ENCODE measurements around the gene H2AZ2. TPM values are rescaled to one million over a fixed set of nuclear protein-coding genes. Genes with fewer than 3 reads are reported as not detected.
A peak's percentile ranks its signal among the peaks of the same experiment; 100 is the strongest.
"Not testable (repeated sequence)": the region's sequence is repeated elsewhere in the genome, so short reads cannot be mapped to it uniquely, and the experiment has no call there.

H2AZ2 gene
- total RNA-seq, 1 donor from 2014 or later = 105 TPM

DNA sequence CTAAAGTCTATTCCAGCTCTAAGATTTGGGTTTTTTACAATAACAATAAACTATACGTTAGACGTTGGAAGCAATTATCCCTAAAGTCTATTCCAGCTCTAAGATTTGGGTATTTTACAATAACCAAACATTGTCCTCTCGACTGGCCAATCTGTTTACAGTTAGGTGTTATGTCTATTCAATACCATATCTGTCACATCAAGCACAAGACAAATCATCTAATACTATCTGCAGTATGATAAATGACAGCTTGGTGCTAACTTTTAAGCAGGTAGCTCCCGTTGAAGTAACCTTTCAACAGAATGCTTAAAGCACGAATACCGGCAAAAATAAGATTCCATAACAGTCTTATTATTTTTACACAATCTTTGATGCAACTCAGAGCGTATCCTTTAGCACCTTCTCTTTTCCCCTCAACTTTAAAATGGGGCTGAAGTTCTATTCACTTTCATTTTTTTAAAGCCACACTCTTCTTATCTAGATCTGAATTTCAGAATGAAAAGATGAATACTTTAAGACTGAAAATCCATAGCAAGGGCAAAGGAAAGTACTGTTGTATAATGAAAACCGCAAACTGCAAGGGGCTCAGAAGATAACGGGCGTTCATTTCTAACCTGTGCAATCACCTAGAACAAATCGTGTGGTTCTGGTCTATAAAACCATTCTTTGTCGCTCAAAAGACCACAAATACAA lies 925 bp downstream of the H2AZ2 start:
- Histone ChIP-seq H3K4me2 (ENCODE audit: low read length) (peak overlapping the region; percentile 93), H4K20me1 (ENCODE audit: insufficient read depth, low read length) (peaks cover 47% of the 10 kb centered on the region), H3K9me3 (ENCODE audit: insufficient read depth, low read depth, low read length) (no peaks in the 10 kb centered on the region), H3K4me1 (ENCODE audit: insufficient read depth, low read length) (peaks cover 16% of the 10 kb centered on the region), H3K9ac (ENCODE audit: low read length) (peak overlapping the region; percentile 96), H3K27ac (ENCODE audit: low read depth, low read length) (peak overlapping the region; percentile 86), H3K79me2 (ENCODE audit: insufficient read depth, low read length) (peaks cover 56% of the 10 kb centered on the region), H2AFZ (ENCODE audit: low read depth, low read length) (peak overlapping the region; percentile 59), H3K27me3 (ENCODE audit: insufficient read depth, low read length) (no peaks in the 10 kb centered on the region), H3K4me3 (ENCODE audit: insufficient read depth, low read depth, low read length) (peak overlapping the region; percentile 100), H3K36me3 (ENCODE audit: insufficient read depth, low read length) (no peaks in the 10 kb centered on the region)
- no peak for DNase-seq (ENCODE audit: low read depth)
- Mint-ChIP-seq H3K27me3 (ENCODE audit: low read depth, unreplicated experiment) (no peaks in the 10 kb centered on the region), H3K36me3 (ENCODE audit: low read depth, unreplicated experiment) (no peaks in the 10 kb centered on the region), H3K4me1 (ENCODE audit: low read depth, unreplicated experiment) (peaks cover 8% of the 10 kb centered on the region), H3K9me3 (ENCODE audit: unreplicated experiment) (no peaks in the 10 kb centered on the region), H3K4me3 (ENCODE audit: unreplicated experiment) (peak overlapping the region; percentile 95), H3K27ac (ENCODE audit: unreplicated experiment) (peak overlapping the region; percentile 97)
- FAIRE-seq = no peak
- TF ChIP-seq EZH2 (IDR thresholded peaks at IDR 0.05; ENCODE audit: insufficient read depth, low read length) = no peak
- TF ChIP-seq, protein P1, sequence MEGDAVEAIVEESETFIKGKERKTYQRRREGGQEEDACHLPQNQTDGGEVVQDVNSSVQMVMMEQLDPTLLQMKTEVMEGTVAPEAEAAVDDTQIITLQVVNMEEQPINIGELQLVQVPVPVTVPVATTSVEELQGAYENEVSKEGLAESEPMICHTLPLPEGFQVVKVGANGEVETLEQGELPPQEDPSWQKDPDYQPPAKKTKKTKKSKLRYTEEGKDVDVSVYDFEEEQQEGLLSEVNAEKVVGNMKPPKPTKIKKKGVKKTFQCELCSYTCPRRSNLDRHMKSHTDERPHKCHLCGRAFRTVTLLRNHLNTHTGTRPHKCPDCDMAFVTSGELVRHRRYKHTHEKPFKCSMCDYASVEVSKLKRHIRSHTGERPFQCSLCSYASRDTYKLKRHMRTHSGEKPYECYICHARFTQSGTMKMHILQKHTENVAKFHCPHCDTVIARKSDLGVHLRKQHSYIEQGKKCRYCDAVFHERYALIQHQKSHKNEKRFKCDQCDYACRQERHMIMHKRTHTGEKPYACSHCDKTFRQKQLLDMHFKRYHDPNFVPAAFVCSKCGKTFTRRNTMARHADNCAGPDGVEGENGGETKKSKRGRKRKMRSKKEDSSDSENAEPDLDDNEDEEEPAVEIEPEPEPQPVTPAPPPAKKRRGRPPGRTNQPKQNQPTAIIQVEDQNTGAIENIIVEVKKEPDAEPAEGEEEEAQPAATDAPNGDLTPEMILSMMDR (IDR thresholded peaks at IDR 0.05; ENCODE audit: insufficient read depth, low read depth, low read length) = no peak

DNA sequence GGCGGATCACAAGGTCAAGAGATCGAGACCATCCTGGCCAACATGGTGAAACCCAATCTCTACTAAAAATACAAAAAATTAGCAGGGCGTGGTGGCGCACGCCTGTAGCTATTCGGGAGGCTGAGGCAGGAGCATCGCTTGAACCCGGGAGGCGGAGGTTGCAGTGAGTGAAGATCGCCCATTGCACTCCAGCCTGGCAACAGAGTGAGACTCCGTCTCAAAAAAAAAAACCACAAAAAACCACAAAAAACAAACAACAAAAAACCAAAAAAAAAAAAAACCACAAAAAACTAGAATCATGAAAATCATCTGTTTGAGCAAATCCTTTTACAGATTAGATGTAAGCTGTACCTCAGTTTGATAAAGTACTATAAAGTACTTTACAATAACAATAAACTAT lies 1.5 kb downstream of the H2AZ2 start:
- H3K36me3 Mint-ChIP-seq (ENCODE audit: low read depth, unreplicated experiment); H3K27me3 ChIP-seq (ENCODE audit: insufficient read depth, low read length); H3K4me1 Mint-ChIP-seq (ENCODE audit: low read depth, unreplicated experiment); H3K36me3 ChIP-seq (ENCODE audit: insufficient read depth, low read length); DNase-seq (ENCODE audit: low read depth); H3K9me3 ChIP-seq (ENCODE audit: insufficient read depth, low read depth, low read length); H3K9me3 Mint-ChIP-seq (ENCODE audit: unreplicated experiment); H2AFZ ChIP-seq (ENCODE audit: low read depth, low read length); H3K27me3 Mint-ChIP-seq (ENCODE audit: low read depth, unreplicated experiment); FAIRE-seq: not testable (repeated sequence)
- Histone ChIP-seq H3K79me2 (ENCODE audit: insufficient read depth, low read length) (peaks cover 62% of the 10 kb centered on the region), H3K9ac (ENCODE audit: low read length) (peak overlapping the region; percentile 96), H3K4me3 (ENCODE audit: insufficient read depth, low read depth, low read length) (peak overlapping the region; percentile 100), H3K4me2 (ENCODE audit: low read length) (peak overlapping the region; percentile 93), H4K20me1 (ENCODE audit: insufficient read depth, low read length) (peaks cover 51% of the 10 kb centered on the region), H3K27ac (ENCODE audit: low read depth, low read length) (peak overlapping the region; percentile 86), H3K4me1 (ENCODE audit: insufficient read depth, low read length) (peaks cover 16% of the 10 kb centered on the region)
- Mint-ChIP-seq H3K27ac (ENCODE audit: unreplicated experiment) (peak overlapping the region; percentile 51), H3K4me3 (ENCODE audit: unreplicated experiment) (peak overlapping the region; percentile 95)

DNA sequence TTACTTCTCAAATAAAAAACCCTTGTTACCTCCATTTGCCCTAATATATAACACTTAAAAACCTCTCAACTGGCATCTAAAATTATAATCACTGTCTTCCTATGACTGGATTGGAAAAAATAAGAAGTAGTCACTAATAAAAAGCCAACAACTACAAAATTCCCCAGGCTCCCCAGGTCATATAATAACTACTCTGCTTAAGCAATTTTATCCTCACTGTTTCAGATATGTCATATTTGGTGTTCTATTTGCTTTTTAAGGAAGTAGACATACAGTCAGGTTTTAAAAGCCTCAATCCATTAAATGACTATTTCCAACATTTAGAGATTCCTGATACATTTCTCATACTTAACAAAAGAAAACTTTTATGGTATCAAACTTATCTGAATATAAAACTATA lies 2.4 kb downstream of the H2AZ2 start:
- DNase-seq (ENCODE audit: low read depth) = no peak
- Histone ChIP-seq H3K4me3 (ENCODE audit: insufficient read depth, low read depth, low read length) (no peak overlapping the region), H3K79me2 (ENCODE audit: insufficient read depth, low read length) (peaks cover 70% of the 10 kb centered on the region)

DNA sequence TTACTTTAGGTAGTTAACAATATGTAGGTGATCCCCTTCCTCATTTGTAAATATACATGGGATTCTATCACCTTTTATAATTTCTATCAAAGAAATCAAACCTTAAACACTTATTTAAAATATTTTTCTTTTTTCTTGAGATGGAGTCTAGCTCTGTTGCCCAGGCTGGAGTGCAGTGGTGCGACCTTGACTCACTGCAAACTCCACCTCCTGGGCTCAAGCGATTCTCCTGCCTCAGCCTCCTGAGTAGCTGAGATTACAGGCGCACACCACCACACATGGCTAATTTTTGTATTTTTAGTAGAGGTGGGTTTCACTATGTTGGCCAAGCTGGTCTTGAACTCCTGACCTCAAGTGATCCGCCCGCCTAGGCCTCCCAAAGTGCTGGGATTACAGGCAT lies 4.4 kb downstream of the H2AZ2 start:
- not testable (repeated sequence) for H3K9me3 Mint-ChIP-seq (ENCODE audit: unreplicated experiment); H3K4me3 Mint-ChIP-seq (ENCODE audit: unreplicated experiment); H3K27me3 Mint-ChIP-seq (ENCODE audit: low read depth, unreplicated experiment); H3K27ac Mint-ChIP-seq (ENCODE audit: unreplicated experiment); H3K4me3 ChIP-seq (ENCODE audit: insufficient read depth, low read depth, low read length); H3K4me2 ChIP-seq (ENCODE audit: low read length); H3K4me1 Mint-ChIP-seq (ENCODE audit: low read depth, unreplicated experiment); H3K36me3 ChIP-seq (ENCODE audit: insufficient read depth, low read length); H3K27ac ChIP-seq (ENCODE audit: low read depth, low read length); H3K36me3 Mint-ChIP-seq (ENCODE audit: low read depth, unreplicated experiment); H3K9me3 ChIP-seq (ENCODE audit: insufficient read depth, low read depth, low read length); H3K4me1 ChIP-seq (ENCODE audit: insufficient read depth, low read length); FAIRE-seq; H2AFZ ChIP-seq (ENCODE audit: low read depth, low read length); DNase-seq (ENCODE audit: low read depth); H3K9ac ChIP-seq (ENCODE audit: low read length); H3K27me3 ChIP-seq (ENCODE audit: insufficient read depth, low read length)
- Histone ChIP-seq H3K79me2 (ENCODE audit: insufficient read depth, low read length) (peaks cover 87% of the 10 kb centered on the region), H4K20me1 (ENCODE audit: insufficient read depth, low read length) (peaks cover 65% of the 10 kb centered on the region)

More for the DNA sequence above, 2.4 kb downstream of the H2AZ2 start:
- Mint-ChIP-seq H3K4me3 (ENCODE audit: unreplicated experiment) (no peak overlapping the region), H3K36me3 (ENCODE audit: low read depth, unreplicated experiment) (no peaks in the 10 kb centered on the region), H3K27me3 (ENCODE audit: low read depth, unreplicated experiment) (no peaks in the 10 kb centered on the region), H3K27ac (ENCODE audit: unreplicated experiment) (no peak overlapping the region), H3K4me1 (ENCODE audit: low read depth, unreplicated experiment) (peaks cover 8% of the 10 kb centered on the region), H3K9me3 (ENCODE audit: unreplicated experiment) (no peaks in the 10 kb centered on the region)
- Histone ChIP-seq H3K9me3 (ENCODE audit: insufficient read depth, low read depth, low read length) (no peaks in the 10 kb centered on the region), H4K20me1 (ENCODE audit: insufficient read depth, low read length) (peaks cover 60% of the 10 kb centered on the region), H3K4me1 (ENCODE audit: insufficient read depth, low read length) (peaks cover 16% of the 10 kb centered on the region), H2AFZ (ENCODE audit: low read depth, low read length) (no peak overlapping the region), H3K36me3 (ENCODE audit: insufficient read depth, low read length) (no peaks in the 10 kb centered on the region), H3K27ac (ENCODE audit: low read depth, low read length) (no peak overlapping the region), H3K27me3 (ENCODE audit: insufficient read depth, low read length) (no peaks in the 10 kb centered on the region), H3K4me2 (ENCODE audit: low read length) (peak overlapping the region; percentile 93), H3K9ac (ENCODE audit: low read length) (no peak overlapping the region)
- FAIRE-seq = no peak
- TF ChIP-seq, protein P1 (IDR thresholded peaks at IDR 0.05; ENCODE audit: insufficient read depth, low read depth, low read length) = no peak
- no peak for TF ChIP-seq EZH2 (IDR thresholded peaks at IDR 0.05; ENCODE audit: insufficient read depth, low read length)

DNA sequence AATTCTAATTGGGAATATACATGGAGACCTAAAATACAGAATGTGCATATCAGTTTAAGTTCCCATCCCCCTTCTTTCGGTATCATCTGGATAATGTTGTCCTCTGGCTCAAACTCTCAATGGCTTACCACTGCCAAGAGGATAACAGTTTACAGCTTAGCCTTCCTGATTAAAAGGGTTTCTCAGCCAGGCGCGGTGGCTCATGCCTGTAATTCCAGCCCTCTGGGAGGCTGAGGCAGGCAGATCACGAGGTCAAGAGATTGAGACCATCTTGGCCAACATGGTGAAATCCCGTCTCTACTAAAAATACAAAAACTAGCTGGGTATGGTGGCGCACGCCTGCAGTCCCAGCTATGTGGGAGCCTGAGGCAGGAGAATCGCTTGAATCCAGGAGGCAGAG lies 5.2 kb downstream of the H2AZ2 start:
- H3K79me2 ChIP-seq (ENCODE audit: insufficient read depth, low read length) = peaks cover 93% of the 10 kb centered on the region
- H3K27ac ChIP-seq (ENCODE audit: low read depth, low read length); H3K4me1 Mint-ChIP-seq (ENCODE audit: low read depth, unreplicated experiment); H3K27me3 Mint-ChIP-seq (ENCODE audit: low read depth, unreplicated experiment); H3K27me3 ChIP-seq (ENCODE audit: insufficient read depth, low read length); H3K27ac Mint-ChIP-seq (ENCODE audit: unreplicated experiment); H3K36me3 ChIP-seq (ENCODE audit: insufficient read depth, low read length); H3K9me3 Mint-ChIP-seq (ENCODE audit: unreplicated experiment); H3K9me3 ChIP-seq (ENCODE audit: insufficient read depth, low read depth, low read length); H3K4me3 Mint-ChIP-seq (ENCODE audit: unreplicated experiment); FAIRE-seq; H3K4me1 ChIP-seq (ENCODE audit: insufficient read depth, low read length); H2AFZ ChIP-seq (ENCODE audit: low read depth, low read length); DNase-seq (ENCODE audit: low read depth); H3K4me2 ChIP-seq (ENCODE audit: low read length); H3K36me3 Mint-ChIP-seq (ENCODE audit: low read depth, unreplicated experiment); H3K9ac ChIP-seq (ENCODE audit: low read length); H3K4me3 ChIP-seq (ENCODE audit: insufficient read depth, low read depth, low read length): not testable (repeated sequence)
- peaks cover 66% of the 10 kb centered on the region for H4K20me1 ChIP-seq (ENCODE audit: insufficient read depth, low read length)
